PFSK-1 (cell line): ENCODE results near the gene HOXA4.

Experiments used
- POLR2AphosphoS5 ChIP-seq: IDR thresholded peaks from 2 replicates; pipeline ENCODE4 v1.6.1; 2012; ENCODE audit warnings: low read depth, mild to moderate bottlenecking, control low read depth, low read length, moderate library complexity
- REST ChIP-seq, 2 experiments: IDR thresholded peaks; 2 replicates each; pipeline versions ENCODE4 v1.6.1 to v1.8.0; 2011 to 2012; ENCODE audit warnings: low read depth in 2 of 2, low read length in 2 of 2, control low read depth in 1 of 2, inconsistent platforms in 1 of 2, mild to moderate bottlenecking in 1 of 2, moderate library complexity in 1 of 2; ENCODE audit not compliant: insufficient read depth in 1 of 2
- SIN3A ChIP-seq: IDR thresholded peaks from 2 replicates; pipeline ENCODE4 v1.6.1; 2012; ENCODE audit warnings: mild to moderate bottlenecking, low read length, moderate library complexity, borderline replicate concordance; ENCODE audit not compliant: insufficient read depth

- TF ChIP-seq REST (IDR thresholded peaks at IDR 0.05; ENCODE audit: insufficient read depth in 1 of 2, low read depth in 2 of 2, low read length in 2 of 2) = no peak
- TF ChIP-seq POLR2AphosphoS5 = no peak
- no peak for TF ChIP-seq SIN3A
Observed at GRCh38 chr7:27143023-27143949, 12.7 kb upstream of the HOXA4 start, which contains the start of gene HOXA5.
